HCT116 (cell line): ENCODE results near the gene DDX23. TPM values are rescaled to one million over a fixed set of nuclear protein-coding genes. Genes with fewer than 3 reads are reported as not detected.

Source experiments
- ATAC-seq: fragments of 200-7000 bp; cut with Tn5 transposase; 2 replicates; pipeline ENCODE4 v1.9.1; 2020; ENCODE audit warnings: mild to moderate bottlenecking, moderate library complexity
- BruUV-seq: library from RNA; stranded (reverse); fragments of 400-500 nt; replicated peaks from 2 replicates; lab custom pipeline; 2021; lab: Mats Ljungman, UMichigan
- CTCF ChIA-PET: fragments of 300-600 bp; sonication (Branson Sonifier 250); formaldehyde crosslinking; loops from one replicate; lab custom pipeline; 2021; ENCODE audit warnings: antibody characterized with exemption; lab: Charles Lee
- POLR2A ChIA-PET: fragments of 300-600, 350-600 bp; sonication (Branson Sonifier 250); formaldehyde crosslinking; loops from one replicate; lab custom pipeline; 2021; ENCODE audit warnings: antibody characterized with exemption; lab: Charles Lee
- RAD21 ChIA-PET, 2 experiments: fragments of 300-600 bp; sonication (Branson Sonifier 250); formaldehyde crosslinking; loops; one replicate each; lab custom pipeline; 2023; ENCODE audit warnings: low total read pairs in 2 of 2; ENCODE audit not compliant: uncharacterized antibody in 2 of 2, unreplicated experiment in 2 of 2, low non-redundant PET in 1 of 2; lab: Charles Lee
- DNase-seq: peaks from one replicate; pipeline ENCODE4 v3.0.0-alpha.2; 2010; ENCODE audit warnings: low read depth, low spot score
- H2AFZ ChIP-seq: fragments of 200-600 bp; shearing (Covaris generic), sonication (generic); 2 replicates; pipeline ENCODE4 v1.6.1; 2017; ENCODE audit warnings: low read depth, mixed run types, mixed read lengths, antibody characterized with exemption, low read length; ENCODE audit not compliant: poor library complexity, severe bottlenecking
- H3K27ac ChIP-seq: 2 replicates; pipeline ENCODE4 v1.5.1; 2012; ENCODE audit warnings: low read depth, low read length
- H3K27me3 ChIP-seq: fragments of 200-600 bp; sonication (generic); 2 replicates; pipeline ENCODE4 v1.6.1; 2016; ENCODE audit warnings: mixed run types, low read length, mixed read lengths; ENCODE audit not compliant: insufficient read depth
- H3K36me3 ChIP-seq, 2 experiments: fragments of 200-500 bp in 1 of 2; fragments of 200-600 bp in 1 of 2; sonication (Bioruptor generic) in 1 of 2; sonication (generic) in 1 of 2; 2 replicates each; pipeline versions ENCODE4 v1.5.1 to v1.6.1; 2014 to 2016; ENCODE audit warnings: low read length in 2 of 2, inconsistent platforms in 1 of 2, mixed read lengths in 1 of 2, mixed run types in 1 of 2; ENCODE audit not compliant: insufficient read depth in 2 of 2, control insufficient read depth in 1 of 2
- H3K4me1 ChIP-seq, 2 experiments: fragments of 200-600 bp in 1 of 2; sonication (generic) in 1 of 2; 2 replicates each; pipeline versions ENCODE4 v1.5.1 to v1.6.1; 2012 to 2017; ENCODE audit warnings: low read length in 2 of 2, inconsistent platforms in 1 of 2, mild to moderate bottlenecking in 1 of 2, mixed read lengths in 1 of 2, mixed run types in 1 of 2, moderate library complexity in 1 of 2; ENCODE audit not compliant: insufficient read depth in 2 of 2, control insufficient read depth in 1 of 2
- H3K4me2 ChIP-seq: fragments of 200-600 bp; sonication (generic); 2 replicates; pipeline ENCODE4 v1.6.1; 2017; ENCODE audit warnings: mixed run types, low read length, mixed read lengths
- H3K4me3 ChIP-seq, 2 experiments: fragments of 200-600 bp in 1 of 2; sonication (generic) in 1 of 2; replicated peaks in 1 of 2; 2 replicates each; pipeline ENCODE4 v1.5.1; 2011 to 2016; ENCODE audit warnings: low read length in 2 of 2, control low read depth in 1 of 2, low read depth in 1 of 2, mild to moderate bottlenecking in 1 of 2, mixed read lengths in 1 of 2, mixed run types in 1 of 2
- H3K79me2 ChIP-seq: fragments of 200-600 bp; sonication (generic); 2 replicates; pipeline ENCODE4 v1.6.1; 2017; ENCODE audit warnings: mild to moderate bottlenecking, mixed run types, low read length, moderate library complexity, mixed read lengths; ENCODE audit not compliant: insufficient read depth
- H3K9ac ChIP-seq: fragments of 200-600 bp; sonication (generic); 2 replicates; pipeline ENCODE4 v1.6.1; 2016; ENCODE audit warnings: low read length, mixed read lengths
- H3K9me2 ChIP-seq: fragments of 200-600 bp; sonication (generic), shearing (Covaris generic); 2 replicates; pipeline ENCODE4 v1.6.1; 2017; ENCODE audit warnings: mixed run types, mild to moderate bottlenecking, moderate library complexity; ENCODE audit not compliant: insufficient read depth
- H3K9me3 ChIP-seq, 2 experiments: fragments of 200-500 bp in 1 of 2; fragments of 200-600 bp in 1 of 2; sonication (Bioruptor generic) in 1 of 2; sonication (generic) in 1 of 2; 2 replicates each; pipeline ENCODE4 v1.6.1; 2014 to 2017; ENCODE audit warnings: low read length in 2 of 2, mixed read lengths in 2 of 2, inconsistent platforms in 1 of 2, low read depth in 1 of 2, mild to moderate bottlenecking in 1 of 2, mixed run types in 1 of 2, moderate library complexity in 1 of 2; ENCODE audit not compliant: control insufficient read depth in 1 of 2, insufficient read depth in 1 of 2
- H4K20me1 ChIP-seq: fragments of 200-600 bp; sonication (generic), shearing (Covaris generic); 2 replicates; pipeline ENCODE4 v1.6.1; 2017; ENCODE audit warnings: mixed run types, mild to moderate bottlenecking, moderate library complexity; ENCODE audit not compliant: insufficient read depth
- CBX3 ChIP-seq: IDR thresholded peaks from 2 replicates; pipeline ENCODE4 v1.6.1; 2012; ENCODE audit warnings: low read depth
- CEBPB ChIP-seq: IDR thresholded peaks from 2 replicates; pipeline ENCODE4 v1.6.1; 2012; ENCODE audit warnings: low read depth
- EGR1 ChIP-seq: IDR thresholded peaks from 2 replicates; pipeline ENCODE4 v1.6.1; 2012; ENCODE audit warnings: low read depth
- ELF1 ChIP-seq: IDR thresholded peaks from 2 replicates; pipeline ENCODE4 v1.6.1; 2012; ENCODE audit warnings: low read depth, borderline replicate concordance
- EZH2 ChIP-seq: fragments of 200-600 bp; sonication (generic); IDR thresholded peaks from 2 replicates; pipeline ENCODE4 v1.6.1; 2017; ENCODE audit warnings: antibody characterized with exemption, mixed run types
- FOSL1 ChIP-seq: IDR thresholded peaks from 2 replicates; pipeline ENCODE4 v1.6.1; 2012; ENCODE audit warnings: low read depth
- POLR2AphosphoS5 ChIP-seq: IDR thresholded peaks from 2 replicates; pipeline ENCODE4 v1.6.1; 2011; ENCODE audit warnings: mild to moderate bottlenecking, low read depth, low read length, moderate library complexity
- RAD21 ChIP-seq: IDR thresholded peaks from 2 replicates; pipeline ENCODE4 v1.6.1; 2012; ENCODE audit warnings: low read depth, mild to moderate bottlenecking
- SIN3A ChIP-seq: IDR thresholded peaks from 2 replicates; pipeline ENCODE4 v1.6.1; 2012; ENCODE audit warnings: low read depth
- SRF ChIP-seq: IDR thresholded peaks from 2 replicates; pipeline ENCODE4 v1.6.1; 2012; ENCODE audit warnings: low read depth
- YY1 ChIP-seq: IDR thresholded peaks from 2 replicates; pipeline ENCODE4 v1.6.1; 2011; ENCODE audit warnings: low read length, low read depth, moderate library complexity, mild to moderate bottlenecking; ENCODE audit not compliant: insufficient replicate concordance; ENCODE audit errors: extremely low read depth
- ZFX ChIP-seq: fragments of 450-650 bp; IDR thresholded peaks from 2 replicates; pipeline ENCODE4 v1.6.1; 2017
- ZNF274 ChIP-seq: fragments of 200-500 bp; sonication (Bioruptor generic); IDR thresholded peaks from 2 replicates; pipeline ENCODE4 v1.6.1; 2014; ENCODE audit warnings: mild to moderate bottlenecking, low read depth, low read length, inconsistent platforms
- intact Hi-C: fragments of 100-400 bp; cut with micrococcal nuclease; formaldehyde crosslinking; loops from 2 replicates; pipeline ENCODE4 v1.10.0; 2022
- total RNA-seq: library from RNA; stranded (reverse); gene quantifications from one replicate; pipeline ENCODE4 v1.2.1, GENCODE V29; 2021; ENCODE audit not compliant: unreplicated experiment
- TF ChIP-seq, protein P1 (sequence below), 3 experiments: fragments of 200-600 bp in 1 of 3; sonication (generic) in 1 of 3; IDR thresholded peaks in 2 of 3; conservative IDR thresholded peaks in 1 of 3; 2 replicates each; pipeline ENCODE4 v1.5.1; 2012 to 2017; ENCODE audit warnings: low read depth in 2 of 3, low read length in 2 of 3, antibody characterized with exemption in 1 of 3, borderline replicate concordance in 1 of 3, control low read depth in 1 of 3, mild to moderate bottlenecking in 1 of 3, mixed read lengths in 1 of 3, mixed run types in 1 of 3, moderate library complexity in 1 of 3; ENCODE audit not compliant: insufficient read depth in 1 of 3
- TF ChIP-seq, protein P2 (sequence below): IDR thresholded peaks from 2 replicates; pipeline ENCODE4 v1.6.1; 2012
- TF ChIP-seq, protein P3 (sequence below): IDR thresholded peaks from 2 replicates; pipeline ENCODE4 v1.6.1; 2012
- TF ChIP-seq, protein P4 (sequence below): IDR thresholded peaks from 2 replicates; pipeline ENCODE4 v1.6.1; 2011; ENCODE audit warnings: mild to moderate bottlenecking, low read length, moderate library complexity; ENCODE audit not compliant: insufficient replicate concordance; ENCODE audit errors: extremely low read depth

Gene DDX23
- total RNA-seq, 1 experiment from 2014 or later: 75.0 TPM

DNA sequence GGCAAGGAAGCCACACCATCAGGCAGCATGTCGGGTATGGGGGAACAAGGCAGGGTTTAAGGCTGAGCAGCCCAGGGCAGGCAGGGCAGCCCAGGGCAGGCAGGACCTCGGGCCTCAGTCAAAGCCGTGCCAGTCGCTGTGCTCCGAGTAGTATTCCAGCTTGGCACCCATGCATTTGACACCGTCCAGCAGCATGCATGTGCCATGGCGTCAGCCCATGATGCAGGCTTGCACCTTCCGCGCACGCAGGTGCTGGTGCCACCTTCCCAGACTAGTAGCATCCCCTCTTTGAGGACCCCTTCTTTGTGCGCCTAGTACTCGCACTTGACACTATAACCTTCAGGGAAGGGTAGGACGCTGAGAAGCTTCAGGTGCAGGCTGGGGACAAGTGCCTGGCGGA lies 51.5 kb downstream of the DDX23 start:
- peaks cover 4 to 9% of the 10 kb centered on the region in 2 experiments; a peak in 3 of 4 replicates for H3K4me1 ChIP-seq
- ATAC-seq (no peak), DNase-seq (no peak)
- POLR2A ChIA-PET: no interaction called here
- H3K9me2 ChIP-seq: no peaks in the 10 kb centered on the region
- intact Hi-C loops: no loop called here
- no peak overlapping the region for H3K27ac ChIP-seq
- RAD21 ChIA-PET: no interaction called here
- no peak overlapping the region for H3K9ac ChIP-seq
- no peaks in the 10 kb centered on the region for H3K36me3 ChIP-seq
- CTCF ChIA-PET: no interaction called here
- H2AFZ ChIP-seq: no peak overlapping the region
- H3K4me2 ChIP-seq: no peak overlapping the region
- no peaks in the 10 kb centered on the region for H3K9me3 ChIP-seq
- BruUV-seq: no TSS peak
- H3K4me3 ChIP-seq: no peak overlapping the region
- no peaks in the 10 kb centered on the region for H4K20me1 ChIP-seq
- no peaks in the 10 kb centered on the region for H3K79me2 ChIP-seq
- TF ChIP-seq, protein P1, sequence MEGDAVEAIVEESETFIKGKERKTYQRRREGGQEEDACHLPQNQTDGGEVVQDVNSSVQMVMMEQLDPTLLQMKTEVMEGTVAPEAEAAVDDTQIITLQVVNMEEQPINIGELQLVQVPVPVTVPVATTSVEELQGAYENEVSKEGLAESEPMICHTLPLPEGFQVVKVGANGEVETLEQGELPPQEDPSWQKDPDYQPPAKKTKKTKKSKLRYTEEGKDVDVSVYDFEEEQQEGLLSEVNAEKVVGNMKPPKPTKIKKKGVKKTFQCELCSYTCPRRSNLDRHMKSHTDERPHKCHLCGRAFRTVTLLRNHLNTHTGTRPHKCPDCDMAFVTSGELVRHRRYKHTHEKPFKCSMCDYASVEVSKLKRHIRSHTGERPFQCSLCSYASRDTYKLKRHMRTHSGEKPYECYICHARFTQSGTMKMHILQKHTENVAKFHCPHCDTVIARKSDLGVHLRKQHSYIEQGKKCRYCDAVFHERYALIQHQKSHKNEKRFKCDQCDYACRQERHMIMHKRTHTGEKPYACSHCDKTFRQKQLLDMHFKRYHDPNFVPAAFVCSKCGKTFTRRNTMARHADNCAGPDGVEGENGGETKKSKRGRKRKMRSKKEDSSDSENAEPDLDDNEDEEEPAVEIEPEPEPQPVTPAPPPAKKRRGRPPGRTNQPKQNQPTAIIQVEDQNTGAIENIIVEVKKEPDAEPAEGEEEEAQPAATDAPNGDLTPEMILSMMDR (IDR thresholded peaks at IDR 0.05 in 2 of 3, conservative IDR thresholded peaks at IDR 0.05 in 1 of 3; ENCODE audit: borderline replicate concordance in 1 of 3, insufficient read depth in 1 of 3, low read depth in 2 of 3, low read length in 2 of 3): no peak
- TF ChIP-seq, protein P2, sequence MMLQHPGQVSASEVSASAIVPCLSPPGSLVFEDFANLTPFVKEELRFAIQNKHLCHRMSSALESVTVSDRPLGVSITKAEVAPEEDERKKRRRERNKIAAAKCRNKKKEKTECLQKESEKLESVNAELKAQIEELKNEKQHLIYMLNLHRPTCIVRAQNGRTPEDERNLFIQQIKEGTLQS: no peak
- TF ChIP-seq, protein P3, sequence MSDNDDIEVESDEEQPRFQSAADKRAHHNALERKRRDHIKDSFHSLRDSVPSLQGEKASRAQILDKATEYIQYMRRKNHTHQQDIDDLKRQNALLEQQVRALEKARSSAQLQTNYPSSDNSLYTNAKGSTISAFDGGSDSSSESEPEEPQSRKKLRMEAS: no peak
- no peak for TF ChIP-seq RAD21
- TF ChIP-seq SIN3A: no peak
- TF ChIP-seq ZNF274: no peak
- TF ChIP-seq EGR1: no peak
- TF ChIP-seq, protein P4, sequence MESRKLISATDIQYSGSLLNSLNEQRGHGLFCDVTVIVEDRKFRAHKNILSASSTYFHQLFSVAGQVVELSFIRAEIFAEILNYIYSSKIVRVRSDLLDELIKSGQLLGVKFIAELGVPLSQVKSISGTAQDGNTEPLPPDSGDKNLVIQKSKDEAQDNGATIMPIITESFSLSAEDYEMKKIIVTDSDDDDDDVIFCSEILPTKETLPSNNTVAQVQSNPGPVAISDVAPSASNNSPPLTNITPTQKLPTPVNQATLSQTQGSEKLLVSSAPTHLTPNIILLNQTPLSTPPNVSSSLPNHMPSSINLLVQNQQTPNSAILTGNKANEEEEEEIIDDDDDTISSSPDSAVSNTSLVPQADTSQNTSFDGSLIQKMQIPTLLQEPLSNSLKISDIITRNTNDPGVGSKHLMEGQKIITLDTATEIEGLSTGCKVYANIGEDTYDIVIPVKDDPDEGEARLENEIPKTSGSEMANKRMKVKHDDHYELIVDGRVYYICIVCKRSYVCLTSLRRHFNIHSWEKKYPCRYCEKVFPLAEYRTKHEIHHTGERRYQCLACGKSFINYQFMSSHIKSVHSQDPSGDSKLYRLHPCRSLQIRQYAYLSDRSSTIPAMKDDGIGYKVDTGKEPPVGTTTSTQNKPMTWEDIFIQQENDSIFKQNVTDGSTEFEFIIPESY: no peak
- no peak for TF ChIP-seq SRF
- TF ChIP-seq ELF1: no peak
- no peak for TF ChIP-seq CEBPB
- no peak for TF ChIP-seq YY1
- no peak for TF ChIP-seq ZFX
- no peak for TF ChIP-seq FOSL1
- no peak for TF ChIP-seq CBX3
- TF ChIP-seq POLR2AphosphoS5: no peak
- TF ChIP-seq EZH2: no peak
- TF ChIP-seq, all 23 proteins: peak for 0
- no peaks in the 10 kb centered on the region for H3K27me3 ChIP-seq
